Central memory CD8-positive, alpha-beta T cell (primary cell): ENCODE data around the gene CTU2.
"Not testable (repeated sequence)": the region's sequence is repeated elsewhere in the genome, so short reads cannot be mapped to it uniquely, and the experiment has no call there.

Experiments used
- ATAC-seq: fragments of 150-1000 bp; cut with Tn5 transposase; replicated peaks from 2 replicates; pipeline ENCODE4 v1.10.0; 2022; ENCODE audit warnings: mild to moderate bottlenecking, moderate FRiP score, moderate number of reproducible peaks; ENCODE audit not compliant: poor library complexity, severe bottlenecking; ENCODE audit errors: extremely low read depth
- DNase-seq, 2 donors: peaks; one replicate each; pipeline ENCODE4 v3.0.0; 2021; ENCODE audit warnings: low spot score in 2 of 2
- H3K27ac Mint-ChIP-seq: one replicate; pipeline ENCODE4 v1.8.0; 2022; ENCODE audit warnings: low read depth, mild to moderate bottlenecking, moderate library complexity, mixed read lengths
- H3K27me3 Mint-ChIP-seq: one replicate; pipeline ENCODE4 v1.8.0; 2022; ENCODE audit warnings: mixed read lengths
- H3K36me3 Mint-ChIP-seq: one replicate; pipeline ENCODE4 v1.8.0; 2022; ENCODE audit warnings: mild to moderate bottlenecking, moderate library complexity, mixed read lengths; ENCODE audit not compliant: insufficient read depth
- H3K4me1 Mint-ChIP-seq: one replicate; pipeline ENCODE4 v1.8.0; 2022; ENCODE audit warnings: mixed read lengths
- H3K4me3 Mint-ChIP-seq: one replicate; pipeline ENCODE4 v1.8.0; 2022; ENCODE audit warnings: mild to moderate bottlenecking, moderate library complexity, mixed read lengths
- H3K9me3 Mint-ChIP-seq: one replicate; pipeline ENCODE4 v1.8.0; 2022; ENCODE audit warnings: mixed read lengths

The CTU2 gene

GRCh38 chr16:88706229-88706964 lies at the start of gene CTU2, which contains the start of gene RNF166:
TSS of gene CTU2 (plus strand) at chr16:88706503. CDS start at chr16:88706531, 28 bp downstream.
TSS of gene RNF166 (minus strand) at chr16:88706408. CDS start at chr16:88706325, 83 bp downstream.
- Mint-ChIP-seq H3K4me3 (peak within 1 kb of the TSS; percentile 94), H3K4me1 (peaks cover 36% of the 10 kb centered on the region), H3K36me3 (peaks cover 22% of the 10 kb centered on the region), H3K27me3 (no peaks in the 10 kb centered on the region), H3K9me3 (no peaks in the 10 kb centered on the region), H3K27ac (peak within 1 kb of the TSS; percentile 96)
- peak; percentile 75 for ATAC-seq
- DNase-seq, result peak; percentile 83 to 88

DNA sequence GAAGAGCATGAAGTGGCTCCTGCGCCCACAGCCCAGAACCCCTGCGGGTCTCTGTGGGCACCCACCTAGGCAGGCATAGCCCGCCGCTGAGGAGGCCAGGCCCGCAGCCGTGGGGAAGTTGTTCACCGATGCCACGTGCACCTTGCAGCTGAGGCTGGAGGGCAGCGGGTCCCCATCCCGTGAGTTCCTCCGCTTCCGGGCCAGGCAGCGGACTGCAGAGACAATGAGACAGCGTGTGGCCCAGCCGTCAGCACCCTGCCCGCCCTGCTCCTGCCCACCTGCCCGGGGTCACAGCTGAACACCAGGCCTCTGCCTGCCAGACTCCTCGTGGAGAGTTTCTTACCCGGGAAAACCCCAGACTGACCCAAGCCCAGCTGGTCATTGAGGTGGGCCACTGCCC lies 48.9 kb upstream of the CTU2 start:
- ATAC-seq (no peak), DNase-seq (no peak)
- Mint-ChIP-seq H3K27me3 (no peaks in the 10 kb centered on the region), H3K9me3 (no peaks in the 10 kb centered on the region), H3K27ac (no peak overlapping the region), H3K4me3 (no peak overlapping the region), H3K36me3 (peaks cover under 1% of the 10 kb centered on the region), H3K4me1 (peaks cover 12% of the 10 kb centered on the region)

- H3K36me3 Mint-ChIP-seq, result peaks cover 6% of the 10 kb centered on the region
- peaks cover 12% of the 10 kb centered on the region for H3K4me1 Mint-ChIP-seq
- H3K27me3 Mint-ChIP-seq, result no peaks in the 10 kb centered on the region
- H3K27ac Mint-ChIP-seq, result no peak overlapping the region
- no peak for ATAC-seq
- DNase-seq, result no peak
- H3K9me3 Mint-ChIP-seq, result no peaks in the 10 kb centered on the region
- H3K4me3 Mint-ChIP-seq, result no peak overlapping the region
Measured at GRCh38 chr16:88658714-88659113, 47.6 kb upstream of the CTU2 start.

DNA sequence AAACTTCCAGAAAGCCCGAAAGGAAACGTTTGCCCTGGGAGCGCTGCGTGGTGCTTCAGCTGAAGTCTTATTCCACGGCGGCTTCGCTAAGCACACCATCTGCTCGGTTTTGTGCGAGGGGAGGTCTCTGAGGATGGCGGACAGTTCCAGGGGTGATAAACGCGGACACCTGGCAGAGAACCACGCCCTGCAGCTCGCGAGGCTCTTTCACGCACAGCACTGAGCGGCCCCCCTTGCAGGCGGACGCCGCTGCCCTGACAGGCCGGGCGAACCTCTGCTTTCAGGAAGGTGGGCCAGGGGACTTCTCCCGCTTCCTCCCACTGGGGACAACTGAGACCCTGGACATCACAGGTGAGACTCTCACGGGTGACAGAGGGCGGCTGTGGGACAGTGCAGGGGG lies 47.1 kb upstream of the CTU2 start:
- peaks cover 12% of the 10 kb centered on the region for H3K4me1 Mint-ChIP-seq
- no peak overlapping the region for H3K4me3 Mint-ChIP-seq
- H3K27me3 Mint-ChIP-seq, result no peaks in the 10 kb centered on the region
- DNase-seq, result no peak
- H3K27ac Mint-ChIP-seq, result no peak overlapping the region
- ATAC-seq, result no peak
- no peaks in the 10 kb centered on the region for H3K9me3 Mint-ChIP-seq
- H3K36me3 Mint-ChIP-seq, result peaks cover 6% of the 10 kb centered on the region

DNA sequence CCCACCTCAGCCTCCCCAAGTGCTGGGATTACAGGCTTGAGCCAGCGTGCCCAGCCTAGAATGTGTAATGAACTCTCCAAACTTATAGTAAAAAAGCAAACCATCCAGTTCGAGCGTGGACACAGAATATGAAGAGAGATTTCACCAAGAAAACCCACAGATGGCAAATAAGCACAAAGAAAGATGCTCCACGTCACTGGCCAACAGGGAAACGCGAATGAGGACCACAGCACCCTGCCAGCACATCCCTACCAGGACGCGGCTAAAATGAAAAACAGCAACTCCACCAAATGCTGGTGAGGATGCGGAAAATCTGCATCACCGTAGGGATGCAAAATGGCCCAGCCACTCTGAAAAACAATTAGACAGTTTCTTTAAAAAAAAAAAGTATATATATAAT lies 44.8 kb upstream of the CTU2 start:
- peak overlapping the region; percentile 86 for H3K4me3 Mint-ChIP-seq
- H3K27ac Mint-ChIP-seq, result peak overlapping the region; percentile 80
- H3K27me3 Mint-ChIP-seq, result no peaks in the 10 kb centered on the region
- peaks cover 12% of the 10 kb centered on the region for H3K4me1 Mint-ChIP-seq
- DNase-seq (no peak), ATAC-seq (no peak)
- H3K9me3 Mint-ChIP-seq, result no peaks in the 10 kb centered on the region
- H3K36me3 Mint-ChIP-seq, result peaks cover 6% of the 10 kb centered on the region

- Mint-ChIP-seq H3K4me1 (peaks cover 12% of the 10 kb centered on the region), H3K36me3 (peaks cover 8% of the 10 kb centered on the region), H3K4me3 (peak overlapping the region; percentile 86), H3K27ac (peak overlapping the region; percentile 92), H3K9me3 (no peaks in the 10 kb centered on the region), H3K27me3 (no peaks in the 10 kb centered on the region)
- ATAC-seq, result peak; percentile 1
- no peak for DNase-seq
Measured at GRCh38 chr16:88662222-88662842, 44.0 kb upstream of the CTU2 start.

GRCh38 chr16:88662843-88663606 lies 43.3 kb upstream of the CTU2 start, which contains the start of gene MVD:
TSS of gene MVD (minus strand) at chr16:88663091. CDS start at chr16:88663080, 11 bp downstream.
- H3K27ac Mint-ChIP-seq, result peak within 1 kb of the TSS; percentile 92
- no peaks in the 10 kb centered on the region for H3K27me3 Mint-ChIP-seq
- H3K4me3 Mint-ChIP-seq, result peak within 1 kb of the TSS; percentile 86
- peaks cover 8% of the 10 kb centered on the region for H3K36me3 Mint-ChIP-seq
- ATAC-seq (peak; percentile 99), DNase-seq (peak; percentile 87 to 92)
- H3K4me1 Mint-ChIP-seq, result peaks cover 12% of the 10 kb centered on the region
- no peaks in the 10 kb centered on the region for H3K9me3 Mint-ChIP-seq

DNA sequence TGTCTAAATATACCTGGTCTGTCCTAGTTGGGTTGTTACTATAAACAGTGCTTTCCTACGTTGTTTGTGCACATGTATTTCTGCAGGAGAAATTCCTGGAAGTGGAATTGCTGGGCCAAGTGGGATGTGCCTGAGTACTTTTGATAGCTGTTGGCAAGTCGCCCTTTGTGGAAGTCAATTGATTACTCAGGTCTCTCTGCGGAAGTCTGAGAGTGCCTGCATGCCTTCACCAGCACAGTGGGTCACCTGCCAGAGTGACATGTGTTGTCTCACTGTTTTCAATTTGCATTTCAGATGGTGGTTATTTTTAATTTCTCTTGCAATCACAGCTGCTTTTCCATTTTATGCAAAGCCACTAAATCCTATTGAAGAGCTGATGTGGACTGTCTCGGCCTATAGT lies 41.2 kb upstream of the CTU2 start:
- Mint-ChIP-seq H3K4me3 (peak overlapping the region; percentile 37), H3K27ac (no peak overlapping the region), H3K36me3 (peaks cover 10% of the 10 kb centered on the region), H3K27me3 (no peaks in the 10 kb centered on the region), H3K9me3 (no peaks in the 10 kb centered on the region), H3K4me1 (peaks cover 12% of the 10 kb centered on the region)
- ATAC-seq (no peak), DNase-seq (no peak)

- peaks cover 10% of the 10 kb centered on the region for H3K36me3 Mint-ChIP-seq
- H3K4me3 Mint-ChIP-seq, result no peak overlapping the region
- no peaks in the 10 kb centered on the region for H3K9me3 Mint-ChIP-seq
- DNase-seq (no peak), ATAC-seq (no peak)
- H3K27ac Mint-ChIP-seq, result no peak overlapping the region
- no peaks in the 10 kb centered on the region for H3K27me3 Mint-ChIP-seq
- H3K4me1 Mint-ChIP-seq, result peaks cover 12% of the 10 kb centered on the region
Measured at GRCh38 chr16:88665570-88665969, 40.7 kb upstream of the CTU2 start.

GRCh38 chr16:88667461-88667860 lies 38.8 kb upstream of the CTU2 start:
- ATAC-seq (no peak), DNase-seq (no peak)
- no peaks in the 10 kb centered on the region for H3K9me3 Mint-ChIP-seq
- no peak overlapping the region for H3K4me3 Mint-ChIP-seq
- H3K27me3 Mint-ChIP-seq, result no peaks in the 10 kb centered on the region
- no peak overlapping the region for H3K27ac Mint-ChIP-seq
- H3K4me1 Mint-ChIP-seq, result no peaks in the 10 kb centered on the region
- peaks cover 9% of the 10 kb centered on the region for H3K36me3 Mint-ChIP-seq

DNA sequence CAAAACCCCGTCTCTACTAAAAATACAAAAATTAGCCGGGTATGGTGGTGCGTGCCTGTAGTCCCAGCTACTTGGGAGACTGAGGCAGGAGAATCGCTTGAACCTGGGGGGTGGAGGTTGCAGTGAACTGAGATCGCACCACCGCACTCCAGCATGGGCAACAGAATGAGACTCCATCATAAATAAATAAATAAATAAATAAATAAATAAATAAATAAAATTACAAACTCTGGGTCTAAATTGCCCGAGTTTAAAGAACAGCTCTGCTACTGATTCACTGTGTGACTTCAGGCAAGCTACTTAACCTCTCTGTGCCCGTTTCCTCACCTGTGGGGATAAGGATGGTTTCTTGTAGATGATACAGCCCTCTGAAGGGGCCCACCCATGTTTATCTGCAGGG lies 36.8 kb upstream of the CTU2 start:
- not testable (repeated sequence) for H3K36me3 Mint-ChIP-seq, H3K27me3 Mint-ChIP-seq, H3K9me3 Mint-ChIP-seq, H3K4me3 Mint-ChIP-seq, DNase-seq, H3K4me1 Mint-ChIP-seq, ATAC-seq, H3K27ac Mint-ChIP-seq

- H3K27ac Mint-ChIP-seq, result no peak overlapping the region
- no peaks in the 10 kb centered on the region for H3K4me1 Mint-ChIP-seq
- H3K27me3 Mint-ChIP-seq, result no peaks in the 10 kb centered on the region
- no peak for ATAC-seq
- H3K9me3 Mint-ChIP-seq, result no peaks in the 10 kb centered on the region
- peaks cover 4% of the 10 kb centered on the region for H3K36me3 Mint-ChIP-seq
- DNase-seq, result no peak
- no peak overlapping the region for H3K4me3 Mint-ChIP-seq
Measured at GRCh38 chr16:88669980-88670379, 36.3 kb upstream of the CTU2 start.
